GM12873 (cell line): Measurements from ENCODE around the gene C16orf54.

Experiments used
- CTCF ChIP-seq: IDR thresholded peaks from 2 replicates; pipeline ENCODE4 v1.5.1; 2012; ENCODE audit warnings: low read depth, mild to moderate bottlenecking, moderate library complexity, low read length, control low read depth; ENCODE audit not compliant: insufficient read depth; ENCODE audit errors: missing control alignments

C16orf54 gene

DNA sequence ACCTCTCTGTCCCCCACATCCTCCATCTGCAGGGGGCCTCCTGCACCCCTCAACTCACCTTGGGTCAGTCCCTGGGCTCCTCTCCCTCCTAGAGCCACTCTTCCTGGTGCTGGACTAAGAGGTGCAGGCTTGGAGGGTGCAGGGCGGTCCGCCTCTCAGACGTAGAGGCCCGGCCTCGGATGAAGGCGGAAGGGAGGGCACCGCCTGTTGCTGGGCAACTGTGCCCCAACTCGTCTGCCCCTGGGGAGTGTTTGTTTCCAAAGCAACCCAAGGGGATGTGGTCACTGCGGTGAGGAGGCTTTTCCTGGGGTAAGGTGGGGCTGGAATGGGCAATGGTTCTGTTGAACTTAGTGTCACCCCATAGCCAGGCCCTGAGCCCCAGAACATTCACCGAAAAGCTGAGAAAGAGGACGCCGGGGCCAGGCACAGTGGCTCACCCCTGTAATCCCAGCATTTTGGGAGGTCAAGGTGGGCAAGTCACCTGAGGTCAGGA is at the start of gene C16orf54:
TSS of gene C16orf54 (minus strand) at position 138 of the 493 bp plus-strand sequence. CDS start 1,039 bp downstream, outside the sequence.
- no peak for TF ChIP-seq CTCF

DNA sequence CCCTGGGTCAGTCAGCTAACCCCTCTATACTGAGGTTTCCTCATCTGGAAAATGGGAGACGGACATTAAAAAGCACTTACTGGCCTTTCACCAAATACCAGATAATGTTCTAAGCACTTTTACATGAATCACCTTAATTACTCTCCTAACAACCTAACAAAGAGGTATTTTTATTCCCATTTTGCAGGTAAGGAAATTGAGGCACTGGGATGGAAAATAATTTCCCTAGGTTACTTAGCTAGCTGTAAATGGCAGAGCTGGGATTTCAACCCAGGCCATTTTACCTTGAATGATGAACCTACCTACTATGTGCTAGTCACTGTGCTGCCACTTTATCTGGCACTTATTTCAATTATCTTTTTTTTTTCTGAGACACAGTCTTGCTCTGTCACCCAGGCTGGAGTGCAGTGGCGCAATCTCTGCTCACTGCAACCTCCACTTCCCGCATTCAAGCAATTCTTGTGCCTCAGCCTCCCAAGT is 48.5 kb upstream of the C16orf54 start:
- no peak for TF ChIP-seq CTCF

GRCh38 chr16:29791845-29792807 is 46.3 kb upstream of the C16orf54 start:
- TF ChIP-seq CTCF = no peak

GRCh38 chr16:29790949-29791844 is 45.4 kb upstream of the C16orf54 start:
- TF ChIP-seq CTCF = no peak

DNA sequence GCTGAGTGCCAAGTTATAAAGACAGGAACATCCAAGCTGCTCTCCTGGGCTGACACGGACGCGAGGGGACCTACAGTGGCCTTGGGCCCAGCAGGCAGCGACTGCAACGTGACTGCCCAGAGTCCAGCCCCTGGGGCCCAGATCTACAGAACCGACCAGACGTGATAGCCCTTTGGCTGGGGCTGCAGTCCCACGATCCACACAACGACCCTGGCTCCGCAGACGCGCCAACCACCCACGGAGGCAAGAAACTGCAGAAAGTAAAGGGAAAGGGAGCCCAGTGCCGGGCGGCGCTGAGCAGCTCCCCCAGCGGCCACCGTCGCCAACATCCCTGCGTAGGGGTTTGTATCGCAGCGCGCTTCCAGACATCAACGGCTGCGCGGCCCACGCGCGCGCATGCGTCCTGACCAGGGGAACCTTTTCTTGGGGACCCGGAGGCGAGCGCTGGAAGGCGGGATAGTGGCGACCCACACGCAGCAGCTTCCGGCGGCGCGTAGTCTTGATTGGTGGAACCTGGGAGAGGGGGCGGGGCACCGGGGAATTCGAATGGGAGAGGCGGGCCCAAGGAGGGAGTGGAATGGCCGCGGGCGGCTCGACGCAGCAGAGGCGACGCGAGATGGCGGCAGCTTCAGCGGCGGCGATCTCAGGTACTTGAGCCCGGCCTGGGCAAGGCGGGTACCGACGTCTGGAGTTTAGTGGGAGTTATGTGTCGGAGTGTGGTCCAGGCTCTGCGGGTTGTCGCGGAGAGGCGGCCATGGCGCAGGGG is 44.6 kb upstream of the C16orf54 start, which contains the start of gene KIF22:
TSS of gene KIF22 (plus strand) at position 569 of the 766 bp plus-strand sequence. CDS start at position 578, 9 bp downstream.
- peak; percentile 84 for TF ChIP-seq CTCF

DNA sequence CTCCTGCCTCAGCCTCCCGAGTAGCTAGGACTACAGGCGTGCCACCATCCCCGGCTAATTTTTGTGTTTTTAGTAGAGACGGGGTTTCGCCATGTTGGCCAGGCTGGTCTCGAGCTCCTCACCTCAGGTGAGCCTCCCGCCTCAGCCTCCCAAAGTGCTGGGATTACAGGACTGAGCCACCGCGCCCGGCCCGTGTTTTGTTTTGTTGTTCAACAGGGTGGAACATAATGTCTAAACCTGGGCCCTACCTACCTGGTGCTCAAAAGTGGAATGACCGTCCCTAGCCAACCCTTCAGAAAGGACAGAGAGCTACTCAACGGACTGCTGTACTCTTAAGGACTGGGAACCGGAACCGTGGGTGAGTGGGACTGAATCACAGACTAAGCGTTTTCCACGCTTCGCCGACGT is 44.0 kb upstream of the C16orf54 start:
- TF ChIP-seq CTCF = no peak
